GM18909 (cell line): Measurements from ENCODE around the gene LRFN2.

Experiments
- ATAC-seq: cut with Tn5 transposase; IDR thresholded peaks from one replicate; pipeline ENCODE4 v1.9.1; 2021; ENCODE audit warnings: mild to moderate bottlenecking; ENCODE audit not compliant: unreplicated experiment, poor library complexity

The LRFN2 gene

DNA sequence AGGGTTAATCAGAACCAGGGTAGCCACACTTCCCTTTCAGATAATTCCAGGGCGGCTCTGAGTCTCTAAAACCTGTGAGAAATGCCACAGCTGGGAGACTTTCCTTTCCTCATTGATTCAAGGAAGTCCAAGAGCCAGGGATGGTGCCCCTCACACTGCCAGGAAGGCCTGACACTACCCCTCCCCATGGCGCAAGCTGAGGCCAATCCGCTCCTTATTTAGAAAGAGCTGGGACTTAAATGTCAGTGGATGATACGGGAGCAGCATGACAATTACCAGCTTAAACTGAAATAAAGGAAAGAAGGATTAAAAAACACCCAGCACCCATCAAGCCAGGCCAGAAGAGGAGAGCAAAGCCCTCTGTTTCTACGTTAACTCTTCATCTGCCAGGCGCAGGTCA lies 244.4 kb downstream of the LRFN2 start:
- ATAC-seq = no peak

DNA sequence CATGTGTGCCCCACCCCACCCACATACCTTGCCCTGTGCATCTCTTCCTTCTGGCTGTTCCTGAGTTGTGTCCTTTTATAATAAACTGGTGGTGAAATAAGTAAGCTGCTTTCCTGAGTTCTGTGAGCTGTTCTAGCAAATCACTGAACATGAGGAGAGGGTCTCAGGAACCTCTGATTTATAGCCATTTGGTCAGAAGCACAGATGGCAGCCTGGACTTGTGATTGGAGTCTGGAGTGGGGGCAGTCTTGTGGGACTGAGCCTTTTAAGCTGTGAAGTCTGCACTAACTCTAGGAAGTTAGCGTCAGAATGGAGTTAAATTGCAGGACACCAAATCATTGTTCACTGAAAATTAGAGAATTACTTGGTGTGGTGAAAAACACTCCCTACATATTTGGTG lies 245.4 kb downstream of the LRFN2 start:
- no peak for ATAC-seq
